Left kidney (tissue), 8 donors: ENCODE measurements around the gene VPS18. TPM values are rescaled to one million over a fixed set of nuclear protein-coding genes. Genes with fewer than 3 reads are reported as not detected.
"Not testable (repeated sequence)": the region's sequence is repeated elsewhere in the genome, so short reads cannot be mapped to it uniquely, and the experiment has no call there.

ENCODE experiments used
- DNase-seq: peaks from one replicate; pipeline ENCODE4 v3.0.0-alpha.2; 2013
- long read RNA-seq, 8 donors: transcript quantifications; one replicate each; lab custom pipeline, GENCODE V29; 2026
- polyA plus RNA-seq: library from polyadenylated mRNA; unstranded; fragments of 120-200 nt; gene quantifications from one replicate; pipeline ENCODE4 v1.2.1, GENCODE V29; 2013; ENCODE audit not compliant: insufficient read length

The VPS18 gene
- polyA plus RNA-seq: 16.5 TPM
- long read RNA-seq, donor 1, partial matches to known transcripts: 0 of 3 reads
- long read RNA-seq, donor 1, other reads (novel, unspliced or antisense): 0 of 3 reads
- long read RNA-seq, donor 2, partial matches to known transcripts: 0 of 1 reads
- long read RNA-seq, donor 2, other reads (novel, unspliced or antisense): 0 of 1 reads
- long read RNA-seq, donor 3, partial matches to known transcripts: 5 of 6 reads
- long read RNA-seq, donor 3, other reads (novel, unspliced or antisense): 0 of 6 reads
- long read RNA-seq, donor 4: 0 reads
- long read RNA-seq, donor 5, partial matches to known transcripts: 10 of 12 reads
- long read RNA-seq, donor 5, other reads (novel, unspliced or antisense): 0 of 12 reads
- long read RNA-seq, donor 6, transcript VPS18-201 (5 exons, 3,895 nt): major isoform, 9 of 14 reads
- long read RNA-seq, donor 6, partial matches to known transcripts: 5 of 14 reads
- long read RNA-seq, donor 6, other reads (novel, unspliced or antisense): 0 of 14 reads
- long read RNA-seq, donor 7, partial matches to known transcripts: 0 of 1 reads
- long read RNA-seq, donor 7, other reads (novel, unspliced or antisense): 0 of 1 reads
- long read RNA-seq, donor 8: 0 reads

- peak; percentile 96 for DNase-seq
Observed at GRCh38 chr15:40893733-40894680, at the start of gene VPS18. Gene VPS18 (plus strand): TSS chr15:40894450. CDS start chr15:40894769, 319 bp downstream.

GRCh38 chr15:40844696-40845030 lies 49.6 kb upstream of the VPS18 start:
- no peak for DNase-seq

- no peak for DNase-seq
Observed at GRCh38 chr15:40845036-40845435, 49.2 kb upstream of the VPS18 start.

GRCh38 chr15:40845511-40846284 lies 48.6 kb upstream of the VPS18 start:
- no peak for DNase-seq

- no peak for DNase-seq
Observed at GRCh38 chr15:40846841-40847222, 47.4 kb upstream of the VPS18 start.

GRCh38 chr15:40847223-40847961 lies 46.9 kb upstream of the VPS18 start:
- peak; percentile 84 for DNase-seq

- DNase-seq: no peak
Observed at GRCh38 chr15:40850576-40851112, 43.6 kb upstream of the VPS18 start.

GRCh38 chr15:40852529-40852928 lies 41.7 kb upstream of the VPS18 start:
- DNase-seq: no peak

- no peak for DNase-seq
Observed at GRCh38 chr15:40853241-40853890, 40.9 kb upstream of the VPS18 start.

GRCh38 chr15:40854161-40854560 lies 40.1 kb upstream of the VPS18 start:
- DNase-seq: no peak

GRCh38 chr15:40855706-40856234 lies 38.5 kb upstream of the VPS18 start:
- no peak for DNase-seq

- DNase-seq: no peak
Observed at GRCh38 chr15:40856746-40857145, 37.5 kb upstream of the VPS18 start.

GRCh38 chr15:40857601-40858341 lies 36.5 kb upstream of the VPS18 start:
- peak; percentile 75 for DNase-seq

- DNase-seq: no peak
Observed at GRCh38 chr15:40858706-40859105, 35.5 kb upstream of the VPS18 start.

GRCh38 chr15:40859206-40859851 lies 34.9 kb upstream of the VPS18 start:
- DNase-seq: peak; percentile 78

- DNase-seq: not testable (repeated sequence)
Observed at GRCh38 chr15:40861147-40861546, 33.1 kb upstream of the VPS18 start.

GRCh38 chr15:40863660-40864270 lies 30.5 kb upstream of the VPS18 start:
- no peak for DNase-seq

GRCh38 chr15:40867199-40867598 lies 27.1 kb upstream of the VPS18 start:
- DNase-seq: no peak
